ENCODE measurements around the gene SH3PXD2B.
"Not testable (repeated sequence)": the region's sequence is repeated elsewhere in the genome, so short reads cannot be mapped to it uniquely, and the experiment has no call there.

DNA sequence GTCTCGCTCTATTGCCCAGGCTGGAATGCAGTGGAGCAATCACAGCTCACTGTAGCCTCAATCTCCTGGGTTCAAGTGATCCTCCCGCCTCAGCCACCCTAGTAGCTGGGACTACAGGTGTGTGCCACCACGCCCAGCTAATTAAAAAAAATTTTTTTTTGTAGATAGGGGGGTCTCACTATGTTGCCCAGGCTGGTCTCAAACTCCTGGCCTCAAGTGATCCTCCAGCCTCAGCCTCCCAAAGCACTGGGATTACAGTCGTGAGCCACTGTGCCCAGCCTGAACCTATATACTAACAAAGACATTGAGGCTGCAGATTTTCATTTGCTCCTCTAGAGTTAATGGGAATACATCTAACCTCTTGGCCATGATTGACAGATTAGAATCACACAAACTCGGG lies 105.6 kb downstream of the SH3PXD2B start:
- TF ChIP-seq CTCF (conservative IDR thresholded peaks at IDR 0.05 in 1 of 2, IDR thresholded peaks at IDR 0.05 in 1 of 2; ENCODE audit: low read depth in 1 of 2, low read length in 2 of 2); EZH2 (IDR thresholded peaks at IDR 0.05; ENCODE audit: low read length, missing control alignments): not testable (repeated sequence)
